ENCODE data around the gene CISD3.
A peak's percentile ranks its signal among the peaks of the same experiment; 100 is the strongest.

CISD3 gene

GRCh38 chr17:38710604-38710962 lies 19.6 kb upstream of the CISD3 start:
- Histone ChIP-seq H3K27ac (ENCODE audit: extremely low read depth, low read depth, low read length) (no peak overlapping the region), H3K4me3 (ENCODE audit: low read depth, low read length) (no peak overlapping the region), H3K9me3 (ENCODE audit: control insufficient read depth, insufficient read depth, low read depth, low read length) (no peaks in the 10 kb centered on the region), H3K36me3 (ENCODE audit: control insufficient read depth in 2 of 2, insufficient read depth in 1 of 2, low read length in 2 of 2) (peaks cover 7 to 81% of the 10 kb centered on the region in 2 experiments; a peak in 2 of 3 replicates), H3K4me1 (ENCODE audit: control insufficient read depth, insufficient read depth, low read length) (peaks cover 5% of the 10 kb centered on the region; the same call in 1 of the 2 replicates)
- TF ChIP-seq ELK4 (IDR thresholded peaks at IDR 0.05; ENCODE audit: borderline replicate concordance, low read depth, low read length) (no peak), SCRT2 (tag by site-specific recombination; IDR thresholded peaks at IDR 0.05) (peak; percentile 64; the same call in 1 of the 2 replicates), ZNF121 (tag by site-specific recombination; IDR thresholded peaks at IDR 0.05) (no peak)
- ChIA-PET POLR2A (interaction anchor here (0.9 to 1.2 kb wide), 2 partner anchors 18 to 21 kb away, joined by 3 read pairs; no protein-coding TSS in a partner anchor), CTCF (interaction anchor here (0.6 to 1.6 kb wide), 8 partner anchors 18 to 153 kb away, joined by 3 to 8 read pairs (median 4); no protein-coding TSS in a partner anchor)

GRCh38 chr17:38710985-38711384 lies 19.2 kb upstream of the CISD3 start:
- TF ChIP-seq OVOL3 (tag by site-specific recombination; IDR thresholded peaks at IDR 0.05) (no peak), PRDM10 (tag by site-specific recombination; IDR thresholded peaks at IDR 0.05) (peak; percentile 26; the same call in 1 of the 2 replicates)
- ChIA-PET POLR2A (interaction anchor here (0.9 to 1.2 kb wide), 2 partner anchors 17 to 20 kb away, joined by 3 read pairs; no protein-coding TSS in a partner anchor), CTCF (interaction anchor here (0.6 to 1.5 kb wide), 7 partner anchors 18 to 153 kb away, joined by 3 to 8 read pairs (median 4); no protein-coding TSS in a partner anchor)
- Histone ChIP-seq H3K4me1 (ENCODE audit: control insufficient read depth, insufficient read depth, low read length) (peaks cover 5% of the 10 kb centered on the region; the same call in 1 of the 2 replicates), H3K27ac (ENCODE audit: extremely low read depth, low read depth, low read length) (no peak overlapping the region), H3K9me3 (ENCODE audit: control insufficient read depth, insufficient read depth, low read depth, low read length) (no peaks in the 10 kb centered on the region), H3K36me3 (ENCODE audit: control insufficient read depth in 2 of 2, insufficient read depth in 1 of 2, low read length in 2 of 2) (peaks cover 7 to 85% of the 10 kb centered on the region in 2 experiments; a peak in 2 of 3 replicates), H3K4me3 (ENCODE audit: low read depth, low read length) (no peak overlapping the region)

GRCh38 chr17:38711792-38712571 lies 18.2 kb upstream of the CISD3 start:
- Histone ChIP-seq H3K27ac (ENCODE audit: extremely low read depth, low read depth, low read length) (no peak overlapping the region), H3K4me3 (ENCODE audit: low read depth, low read length) (no peak overlapping the region), H3K4me1 (ENCODE audit: control insufficient read depth, insufficient read depth, low read length) (no peaks in the 10 kb centered on the region; the same call in 1 of the 2 replicates), H3K36me3 (ENCODE audit: control insufficient read depth in 2 of 2, insufficient read depth in 1 of 2, low read length in 2 of 2) (peaks cover 7 to 95% of the 10 kb centered on the region in 2 experiments; a peak in 2 of 3 replicates), H3K9me3 (ENCODE audit: control insufficient read depth, insufficient read depth, low read depth, low read length) (no peaks in the 10 kb centered on the region)
- ChIA-PET CTCF (interaction anchor here (0.6 kb wide), 1 partner anchor 289 kb away, joined by 4 read pairs; no protein-coding TSS in a partner anchor), POLR2A (no interaction called here)
- TF ChIP-seq ZNF404 (tag by site-specific recombination; IDR thresholded peaks at IDR 0.05) (no peak), ZNF610 (tag by site-specific recombination; IDR thresholded peaks at IDR 0.05; ENCODE audit: borderline replicate concordance) (no peak), EGR2 (tag by site-specific recombination; IDR thresholded peaks at IDR 0.05; ENCODE audit: low read depth) (peak; percentile 81), ZNF701 (tag by site-specific recombination; IDR thresholded peaks at IDR 0.05) (no peak), ZNF221 (tag by site-specific recombination; IDR thresholded peaks at IDR 0.05; ENCODE audit: borderline replicate concordance) (no peak), ZNF501 (tag by site-specific recombination; IDR thresholded peaks at IDR 0.05) (no peak), ZFHX2 (tag by site-specific recombination; conservative IDR thresholded peaks at IDR 0.05) (peak; percentile 70), ZSCAN18 (tag by site-specific recombination; IDR thresholded peaks at IDR 0.05) (no peak), ZIC2 (tag by site-specific recombination; IDR thresholded peaks at IDR 0.05) (peak; percentile 59)

Measured in HEK293 (cell line).